Activated naive CD4-positive, alpha-beta T cell (primary cell): ENCODE data around the gene AK4.

Source experiments
- DNase-seq, 4 experiments: peaks; one replicate each; lab custom pipeline; 2025; lab: John Stamatoyannopoulos, UW

AK4 gene

DNA sequence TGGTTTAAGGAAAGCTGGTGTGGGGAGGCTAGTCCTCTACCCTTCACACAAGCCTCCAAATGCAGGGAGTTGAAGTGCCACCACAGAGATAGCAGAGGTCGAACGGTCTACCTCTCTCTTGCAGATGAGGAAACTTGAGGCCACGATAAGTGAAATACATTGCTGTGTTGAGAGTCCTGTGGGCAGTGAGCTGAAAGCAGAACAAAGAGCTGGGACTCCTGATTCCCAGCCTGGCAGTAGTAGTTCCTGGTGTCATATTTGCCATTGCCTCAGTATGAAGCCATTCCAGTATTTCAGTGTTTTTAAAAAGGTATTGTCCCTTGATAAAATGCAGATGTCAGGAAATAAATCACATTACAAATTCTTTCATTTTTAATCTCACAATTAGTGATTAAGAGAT is 28.6 kb downstream of the AK4 start:
- no peak for DNase-seq

DNA sequence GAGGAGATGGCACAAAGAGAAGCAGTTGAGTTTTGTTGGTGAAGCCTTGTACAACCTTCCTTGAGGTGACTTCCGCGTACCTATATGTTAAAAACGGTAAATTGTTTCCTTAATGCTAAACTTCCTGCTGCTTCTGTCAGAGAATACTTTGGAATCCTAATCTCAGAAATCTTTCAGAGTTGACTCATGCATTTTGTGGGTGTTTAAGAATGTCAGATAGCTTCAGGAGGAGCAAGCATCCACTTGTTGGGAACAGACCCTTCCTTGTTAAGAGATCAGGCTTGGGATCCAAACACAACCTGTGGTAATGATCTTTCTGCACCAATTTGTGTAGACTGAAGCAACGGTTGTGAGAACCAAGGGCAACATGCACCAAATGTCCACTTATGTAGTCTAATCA is 29.5 kb downstream of the AK4 start:
- no peak for DNase-seq

DNA sequence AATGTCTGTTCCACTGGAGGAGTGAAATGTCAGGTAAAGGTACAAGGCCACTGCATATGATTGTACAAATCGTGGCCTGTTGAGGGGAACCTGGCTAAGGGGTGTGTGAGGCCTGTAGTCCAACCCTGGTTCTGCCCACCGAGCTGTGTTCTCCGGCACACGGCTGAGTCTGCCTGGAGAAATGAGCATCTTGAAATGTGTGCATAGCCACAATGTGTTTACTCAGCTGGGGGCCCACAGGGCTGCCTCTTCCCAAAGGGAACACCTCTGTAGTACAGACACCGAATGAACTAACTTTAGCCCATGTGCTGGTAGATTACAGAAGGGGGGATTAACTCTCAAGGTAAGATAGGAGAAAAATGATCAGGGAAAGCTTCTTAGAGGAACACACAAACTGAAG is 30.2 kb downstream of the AK4 start:
- DNase-seq: no peak

- DNase-seq: no peak
Measured at GRCh38 chr1:65179148-65179547, 31.1 kb downstream of the AK4 start.

GRCh38 chr1:65180977-65181376 is 33.0 kb downstream of the AK4 start:
- DNase-seq: no peak

GRCh38 chr1:65182658-65183268 is 34.8 kb downstream of the AK4 start:
- no peak for DNase-seq

- DNase-seq: no peak
Measured at GRCh38 chr1:65189576-65190115, 41.6 kb downstream of the AK4 start.

DNA sequence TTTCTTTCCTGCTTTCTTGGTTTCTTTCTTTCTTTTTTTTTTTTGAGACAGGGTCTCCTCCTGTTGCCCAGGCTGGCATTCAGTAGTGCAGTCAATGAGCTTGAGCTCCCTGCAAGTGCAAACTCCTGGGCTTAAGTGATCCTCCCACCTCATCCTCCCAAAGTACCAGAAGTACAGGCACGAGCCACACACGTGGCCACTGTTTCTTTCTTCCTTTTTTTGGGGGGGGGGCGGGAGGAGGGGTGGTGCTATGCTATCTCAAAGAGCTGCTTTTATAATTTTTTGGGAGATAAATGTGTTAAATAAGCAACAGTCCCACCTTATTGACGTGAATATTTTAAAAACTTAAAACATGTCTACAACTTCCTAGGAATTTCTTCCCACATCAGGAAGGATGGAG is 42.2 kb downstream of the AK4 start:
- DNase-seq: no peak

GRCh38 chr1:65193129-65193695 is 45.2 kb downstream of the AK4 start:
- DNase-seq: no peak

GRCh38 chr1:65195495-65196417 is 47.8 kb downstream of the AK4 start:
- no peak for DNase-seq

DNA sequence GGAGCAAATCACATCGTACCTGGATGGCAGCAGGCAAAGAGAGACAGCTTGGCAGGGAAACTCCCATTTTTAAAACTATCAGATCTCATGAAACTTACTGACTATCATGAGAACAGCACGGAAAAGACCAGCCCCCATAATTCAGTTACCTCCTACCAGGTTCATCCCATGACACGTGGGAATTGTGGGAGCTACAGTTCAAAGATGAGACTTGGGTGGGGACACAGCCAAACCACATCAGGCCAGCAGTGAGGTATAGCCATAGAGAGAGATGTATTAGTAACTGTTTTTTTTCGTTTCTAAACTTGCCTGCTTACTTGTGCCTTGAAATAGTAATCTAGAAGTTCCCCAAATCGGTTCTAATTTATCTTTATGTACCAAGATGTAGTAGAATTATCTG is 48.9 kb downstream of the AK4 start:
- no peak for DNase-seq

DNA sequence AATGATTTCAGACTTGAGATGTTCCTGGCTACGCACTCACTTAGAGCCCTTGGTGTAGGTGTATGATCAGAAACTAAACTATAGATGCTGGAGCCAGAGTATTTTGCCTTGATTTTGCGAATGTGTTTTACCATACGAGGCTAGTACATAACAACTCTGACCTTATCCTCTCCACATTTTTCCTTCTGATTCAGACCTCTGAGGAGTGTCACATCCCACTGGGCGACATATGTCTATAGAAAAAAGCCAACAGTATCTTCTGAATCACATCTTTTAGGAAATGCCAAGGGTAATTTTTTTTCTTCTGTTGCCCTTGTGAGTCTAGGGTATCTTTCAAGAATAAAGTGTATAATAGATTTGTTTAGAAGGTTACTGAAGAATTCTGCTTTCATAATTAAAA is 49.6 kb downstream of the AK4 start:
- DNase-seq: no peak

DNA sequence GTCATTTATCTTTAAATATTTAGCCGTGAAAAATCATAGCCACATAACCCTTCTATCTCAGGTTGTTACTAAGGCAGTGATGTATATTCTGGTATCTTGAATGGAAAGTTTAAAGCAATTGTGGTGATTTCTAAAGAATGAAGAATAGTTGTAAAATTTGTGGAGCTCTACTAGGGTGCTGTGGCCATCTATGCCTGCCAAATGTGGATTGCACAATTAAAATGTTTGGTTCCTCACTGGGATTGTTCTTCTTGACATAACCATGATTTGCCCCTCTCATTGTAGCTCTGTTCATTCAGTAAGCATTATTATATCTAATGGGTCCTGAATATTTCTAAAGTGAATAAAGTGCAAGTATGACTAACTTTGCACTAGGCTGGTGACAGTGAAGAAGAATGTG is 50.1 kb downstream of the AK4 start:
- no peak for DNase-seq

- DNase-seq: no peak
Measured at GRCh38 chr1:65200411-65200810, 52.4 kb downstream of the AK4 start.

- no peak for DNase-seq
Measured at GRCh38 chr1:65206836-65207235, 58.8 kb downstream of the AK4 start.

DNA sequence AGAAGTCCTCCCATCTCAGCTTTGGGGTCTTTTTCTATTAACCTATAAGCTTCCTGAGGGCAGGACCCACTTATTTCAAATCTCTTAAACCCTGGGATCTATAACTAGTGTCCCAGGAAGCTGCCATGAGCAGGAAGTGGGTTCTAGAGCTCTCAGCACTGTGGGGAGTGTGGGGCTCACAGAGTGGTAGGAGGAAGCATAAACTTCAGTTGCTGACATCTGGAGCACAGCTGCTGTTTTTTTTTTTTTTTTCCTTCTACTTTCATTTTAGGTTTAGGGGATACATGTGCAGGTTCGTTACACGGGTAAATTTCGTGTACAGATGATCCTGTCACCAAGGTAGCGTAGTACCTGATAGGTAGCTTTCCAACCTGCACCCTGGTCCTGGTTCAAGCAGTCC is 59.3 kb downstream of the AK4 start:
- no peak for DNase-seq

DNA sequence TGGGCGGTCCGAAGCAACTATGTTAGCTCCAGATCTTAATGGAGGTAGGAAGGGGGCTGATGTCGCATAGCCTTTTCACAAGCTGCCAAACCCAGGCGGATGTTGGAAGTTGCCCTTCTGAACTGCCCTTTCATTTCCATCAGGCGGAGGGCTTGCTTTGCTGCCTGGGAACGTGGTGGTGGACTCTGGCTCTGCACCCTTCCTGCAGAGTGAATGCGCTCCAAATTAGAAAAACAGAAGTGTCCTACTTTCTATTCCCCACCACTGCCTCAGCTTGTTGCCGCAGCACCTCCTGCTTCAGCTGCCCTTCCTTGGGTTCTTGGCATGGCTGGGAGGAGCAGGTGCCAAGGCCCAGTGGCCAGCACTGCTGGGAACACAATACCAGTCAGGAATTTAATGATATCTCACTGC is 60.6 kb downstream of the AK4 start:
- no peak for DNase-seq

- no peak for DNase-seq
Measured at GRCh38 chr1:65209005-65209885, 61.2 kb downstream of the AK4 start.

DNA sequence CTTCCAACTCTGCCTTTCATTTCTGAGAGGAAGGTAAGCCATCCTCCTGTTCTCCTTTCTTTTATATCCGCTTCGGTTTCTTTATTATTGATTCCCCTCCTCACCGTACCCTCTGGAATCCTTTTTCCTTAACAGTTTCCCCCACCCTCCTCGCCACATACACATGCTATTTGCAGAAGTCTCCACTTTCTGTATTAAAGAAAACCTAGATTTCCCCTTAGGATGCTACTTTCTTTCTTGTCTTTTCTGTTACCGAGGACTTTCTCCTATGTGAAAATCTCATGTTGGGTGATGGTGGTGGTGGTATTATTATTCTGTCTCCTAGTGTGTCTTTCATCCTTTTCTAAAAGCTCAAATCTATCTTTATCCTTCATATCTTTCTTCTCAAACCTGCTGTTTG is 62.3 kb downstream of the AK4 start:
- no peak for DNase-seq

DNA sequence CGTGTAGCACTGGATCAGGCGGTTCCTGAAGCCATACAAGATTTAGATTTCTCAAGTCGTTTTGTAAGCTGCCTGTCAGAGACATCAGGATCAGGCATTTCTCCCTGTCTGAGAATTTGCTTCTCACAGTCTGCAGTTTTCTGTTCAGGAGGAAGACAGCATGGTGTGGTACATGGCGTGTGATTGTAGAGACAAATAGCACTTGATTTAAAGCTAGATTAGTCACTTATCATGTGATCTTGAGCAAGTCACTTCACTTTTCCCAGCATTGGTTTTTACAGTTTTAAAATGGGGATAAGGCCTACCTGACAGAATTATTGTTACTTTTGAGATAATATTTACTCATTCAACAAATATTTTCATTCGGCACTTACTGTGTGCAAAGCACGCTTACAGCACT is 63.3 kb downstream of the AK4 start:
- no peak for DNase-seq

GRCh38 chr1:65213271-65214023 is 65.4 kb downstream of the AK4 start:
- DNase-seq: no peak
